Stimulated activated naive CD8-positive, alpha-beta T cell treated with anti-CD3 and anti-CD28 coated beads, Interleukin-15, Interleukin-2, amounts not matched to agents 100 ng/mL and 50 ng/mL, for 24 hours (primary cell): ENCODE data around the gene ADGRV1.

Experiments
- H3K27ac Mint-ChIP-seq: one replicate; pipeline ENCODE4 v1.8.0; 2021; ENCODE audit warnings: mild to moderate bottlenecking, mixed read lengths
- H3K27me3 Mint-ChIP-seq: one replicate; pipeline ENCODE4 v1.8.0; 2021; ENCODE audit warnings: mixed read lengths
- H3K36me3 Mint-ChIP-seq: one replicate; pipeline ENCODE4 v1.8.0; 2021; ENCODE audit warnings: low read depth, mixed read lengths
- H3K4me1 Mint-ChIP-seq: one replicate; pipeline ENCODE4 v1.8.0; 2021; ENCODE audit warnings: low read depth, mixed read lengths
- H3K4me3 Mint-ChIP-seq: one replicate; pipeline ENCODE4 v1.8.0; 2021; ENCODE audit warnings: mild to moderate bottlenecking, mixed read lengths
- H3K9me3 Mint-ChIP-seq: one replicate; pipeline ENCODE4 v1.8.0; 2021; ENCODE audit warnings: mixed read lengths

Gene ADGRV1

DNA sequence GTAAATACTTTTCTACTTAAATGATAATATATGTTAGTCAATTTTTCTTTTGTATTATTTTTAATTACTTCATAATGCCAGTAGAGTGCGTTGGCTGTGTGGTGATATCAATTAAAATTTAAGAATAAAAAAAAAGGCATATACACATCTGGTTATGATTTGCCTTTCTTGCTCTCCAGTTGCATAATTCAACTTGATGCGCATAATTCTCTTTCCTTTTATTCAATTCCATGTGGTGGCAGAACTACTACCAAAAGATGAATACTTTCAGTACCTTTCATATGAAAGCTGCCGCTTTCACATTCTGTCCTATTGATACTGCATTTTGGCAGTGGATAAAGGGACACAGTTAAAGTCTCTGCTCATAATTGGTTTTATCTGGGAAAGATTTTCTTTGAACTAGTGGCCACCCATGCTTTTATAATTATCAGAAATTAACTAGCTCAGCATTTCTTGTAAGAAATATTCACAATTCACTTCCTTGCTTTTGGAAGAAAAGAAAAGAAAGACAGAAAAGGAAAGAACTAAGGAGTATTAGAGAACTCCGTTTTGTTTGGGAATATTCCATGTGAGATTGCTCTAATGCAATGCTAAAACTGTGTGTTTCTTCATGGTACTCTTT is 12.3 kb upstream of the ADGRV1 start:
- Mint-ChIP-seq H3K4me3 (no peak overlapping the region), H3K36me3 (no peaks in the 10 kb centered on the region), H3K9me3 (no peaks in the 10 kb centered on the region), H3K4me1 (no peaks in the 10 kb centered on the region), H3K27ac (no peak overlapping the region), H3K27me3 (peaks cover 34% of the 10 kb centered on the region)

DNA sequence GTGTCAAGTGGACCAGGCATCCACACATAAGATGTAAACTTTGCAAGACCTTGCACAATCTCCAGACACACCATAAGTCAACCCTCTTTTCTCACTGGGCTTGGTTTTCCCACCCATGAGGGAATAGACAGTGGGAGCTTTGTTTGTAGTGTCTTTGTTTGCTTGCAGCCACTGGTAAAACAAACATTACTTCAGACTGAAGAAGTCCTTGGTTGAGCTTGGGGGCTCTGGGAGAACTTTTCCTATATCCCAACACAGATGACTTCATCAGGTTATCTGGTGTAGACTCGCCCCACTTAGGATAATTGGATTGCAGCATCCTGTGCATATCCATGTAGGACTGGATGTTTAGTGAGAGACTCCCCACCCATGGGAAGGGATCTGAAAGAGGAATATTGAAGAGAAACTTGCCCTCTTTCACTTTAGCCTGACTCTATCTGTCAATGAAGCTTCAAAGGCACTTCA is 11.5 kb upstream of the ADGRV1 start:
- H3K9me3 Mint-ChIP-seq, result no peaks in the 10 kb centered on the region
- H3K27me3 Mint-ChIP-seq, result peaks cover 34% of the 10 kb centered on the region
- no peaks in the 10 kb centered on the region for H3K4me1 Mint-ChIP-seq
- no peak overlapping the region for H3K4me3 Mint-ChIP-seq
- H3K36me3 Mint-ChIP-seq, result no peaks in the 10 kb centered on the region
- no peak overlapping the region for H3K27ac Mint-ChIP-seq

DNA sequence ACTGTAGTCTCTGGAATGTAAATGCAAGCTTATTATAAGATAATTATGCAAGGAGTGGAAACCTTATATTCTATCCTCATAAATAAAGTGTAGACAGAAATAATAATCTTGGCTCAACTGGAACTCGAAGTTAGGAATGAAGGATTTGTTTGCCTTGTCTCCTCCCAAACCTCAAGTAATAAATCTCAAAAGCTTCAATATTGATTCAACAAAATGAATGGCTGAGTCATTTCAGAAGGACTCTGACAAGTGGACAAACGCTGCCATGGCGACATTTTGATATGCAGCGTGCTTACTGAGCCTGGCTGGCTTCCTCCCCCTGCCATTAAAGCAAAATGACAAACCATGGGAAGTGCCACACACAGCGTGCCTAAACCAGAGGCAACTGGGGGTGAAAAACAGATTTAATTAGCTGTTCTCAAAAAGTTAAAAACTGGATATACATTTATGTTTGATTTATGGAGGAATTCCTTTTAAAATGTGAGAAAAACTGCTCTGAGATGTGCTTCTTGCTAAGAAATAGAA is 10.5 kb upstream of the ADGRV1 start:
- Mint-ChIP-seq H3K9me3 (no peaks in the 10 kb centered on the region), H3K4me3 (no peak overlapping the region), H3K27ac (no peak overlapping the region), H3K36me3 (no peaks in the 10 kb centered on the region), H3K27me3 (peaks cover 38% of the 10 kb centered on the region), H3K4me1 (no peaks in the 10 kb centered on the region)

DNA sequence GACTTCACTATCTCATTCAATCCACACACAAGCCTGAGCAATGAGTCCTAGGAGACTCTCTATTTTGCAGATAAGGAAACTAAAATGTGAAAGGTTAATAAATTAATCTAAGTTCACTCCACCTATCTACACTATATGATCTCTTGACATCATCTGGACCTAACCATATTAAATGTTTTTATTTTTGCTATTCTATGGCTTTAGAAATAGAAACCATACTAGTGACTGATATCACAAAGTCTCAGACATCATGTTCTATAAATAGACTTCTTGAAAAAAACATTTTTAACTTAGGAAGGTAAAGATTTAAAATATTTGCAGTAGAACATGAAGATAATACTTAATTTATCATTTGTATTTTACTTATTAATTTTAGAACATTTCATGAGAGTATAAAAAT is 9.4 kb upstream of the ADGRV1 start:
- Mint-ChIP-seq H3K27me3 (peaks cover 44% of the 10 kb centered on the region), H3K4me1 (no peaks in the 10 kb centered on the region), H3K9me3 (no peaks in the 10 kb centered on the region), H3K4me3 (no peak overlapping the region), H3K27ac (no peak overlapping the region), H3K36me3 (no peaks in the 10 kb centered on the region)

DNA sequence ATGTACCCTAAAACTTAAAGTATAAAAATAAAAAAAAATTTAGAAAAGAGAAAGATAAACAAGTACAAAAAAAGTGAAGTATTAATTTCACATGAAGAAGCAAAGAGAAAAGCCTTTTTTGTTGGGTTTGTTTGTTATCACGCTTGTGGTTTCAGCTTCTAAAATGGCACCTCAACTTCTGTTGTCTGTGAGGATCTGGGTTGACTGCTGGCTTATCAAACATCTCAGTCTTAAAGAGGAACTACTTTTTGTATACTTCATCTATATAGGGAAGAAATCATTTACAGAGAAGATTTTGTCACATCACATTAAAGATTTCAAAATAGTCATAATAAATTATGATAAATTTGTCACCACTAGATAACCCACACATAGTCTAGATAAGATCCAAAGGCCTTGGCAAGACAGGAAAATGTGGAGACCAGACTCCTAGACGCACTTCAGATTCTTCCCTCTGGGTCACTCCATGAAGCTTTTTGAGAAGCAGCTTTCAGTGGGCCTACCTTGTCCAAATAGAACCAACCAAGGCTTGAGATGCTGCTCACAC is 8.8 kb upstream of the ADGRV1 start:
- H3K4me1 Mint-ChIP-seq, result no peaks in the 10 kb centered on the region
- H3K9me3 Mint-ChIP-seq, result no peaks in the 10 kb centered on the region
- H3K27me3 Mint-ChIP-seq, result peaks cover 44% of the 10 kb centered on the region
- H3K4me3 Mint-ChIP-seq, result no peak overlapping the region
- no peak overlapping the region for H3K27ac Mint-ChIP-seq
- H3K36me3 Mint-ChIP-seq, result no peaks in the 10 kb centered on the region

DNA sequence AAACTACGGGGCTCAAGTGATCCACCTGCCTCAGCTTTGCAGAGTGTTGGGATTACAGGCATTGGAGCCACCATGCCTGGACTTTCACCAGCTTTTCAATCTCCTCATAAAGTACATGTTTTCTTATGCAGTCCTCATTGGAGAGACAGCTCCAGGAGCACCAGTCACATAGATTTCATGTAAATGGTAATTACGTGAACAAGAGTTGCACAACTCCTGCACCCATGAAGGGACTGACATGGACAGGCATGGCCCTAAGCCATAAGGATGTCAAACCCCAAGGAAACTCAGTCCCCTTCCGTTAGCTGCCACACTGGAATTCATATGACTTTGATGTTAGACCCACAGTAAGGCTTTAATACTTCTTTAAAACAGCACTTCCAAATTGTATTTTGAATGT is 7.6 kb upstream of the ADGRV1 start:
- Mint-ChIP-seq H3K9me3 (no peaks in the 10 kb centered on the region), H3K36me3 (no peaks in the 10 kb centered on the region), H3K27ac (no peak overlapping the region), H3K27me3 (peaks cover 44% of the 10 kb centered on the region), H3K4me1 (no peaks in the 10 kb centered on the region), H3K4me3 (no peak overlapping the region)

DNA sequence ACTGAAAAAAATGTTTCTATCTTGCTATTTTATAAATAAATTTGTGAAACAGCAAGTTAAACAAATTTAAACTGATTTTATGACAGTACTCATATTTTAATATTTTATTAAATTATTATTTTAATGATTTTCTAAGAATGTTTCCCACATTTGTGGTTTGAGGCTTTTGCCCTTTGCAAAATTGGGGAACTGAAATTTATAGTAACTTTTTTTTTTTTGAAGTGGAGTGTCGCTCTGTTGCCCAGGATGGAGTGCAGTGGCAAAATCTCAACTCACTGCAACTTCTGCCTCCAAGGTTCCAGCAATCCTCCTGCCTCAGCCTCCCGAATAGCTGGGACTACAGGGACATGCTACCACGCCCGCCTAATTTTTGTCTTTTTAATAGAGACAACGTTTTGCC is 7.2 kb upstream of the ADGRV1 start:
- Mint-ChIP-seq H3K4me3 (no peak overlapping the region), H3K27me3 (peaks cover 46% of the 10 kb centered on the region), H3K27ac (no peak overlapping the region), H3K4me1 (no peaks in the 10 kb centered on the region), H3K36me3 (no peaks in the 10 kb centered on the region), H3K9me3 (no peaks in the 10 kb centered on the region)

DNA sequence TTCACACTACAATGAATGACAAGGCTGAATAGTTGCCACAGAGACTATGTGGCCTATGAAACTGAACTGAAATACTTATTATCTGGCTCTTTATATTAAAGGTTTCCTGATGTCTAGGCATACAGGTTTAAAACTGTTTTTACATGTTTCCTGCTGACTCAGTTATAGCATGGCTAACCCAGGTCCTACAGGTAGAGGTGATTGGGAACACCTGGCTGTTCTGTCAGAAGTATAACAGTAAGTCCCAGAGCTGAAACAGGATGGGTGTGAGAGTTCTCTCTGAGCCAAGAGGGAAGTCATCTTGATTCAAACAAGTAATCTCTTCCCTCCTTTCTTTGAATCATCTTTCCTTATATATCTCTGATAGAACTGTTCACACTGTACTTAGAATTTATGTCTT is 4.9 kb upstream of the ADGRV1 start:
- no peaks in the 10 kb centered on the region for H3K9me3 Mint-ChIP-seq
- peaks cover 56% of the 10 kb centered on the region for H3K27me3 Mint-ChIP-seq
- H3K27ac Mint-ChIP-seq, result no peak overlapping the region
- no peak overlapping the region for H3K4me3 Mint-ChIP-seq
- no peaks in the 10 kb centered on the region for H3K36me3 Mint-ChIP-seq
- peaks cover 8% of the 10 kb centered on the region for H3K4me1 Mint-ChIP-seq

DNA sequence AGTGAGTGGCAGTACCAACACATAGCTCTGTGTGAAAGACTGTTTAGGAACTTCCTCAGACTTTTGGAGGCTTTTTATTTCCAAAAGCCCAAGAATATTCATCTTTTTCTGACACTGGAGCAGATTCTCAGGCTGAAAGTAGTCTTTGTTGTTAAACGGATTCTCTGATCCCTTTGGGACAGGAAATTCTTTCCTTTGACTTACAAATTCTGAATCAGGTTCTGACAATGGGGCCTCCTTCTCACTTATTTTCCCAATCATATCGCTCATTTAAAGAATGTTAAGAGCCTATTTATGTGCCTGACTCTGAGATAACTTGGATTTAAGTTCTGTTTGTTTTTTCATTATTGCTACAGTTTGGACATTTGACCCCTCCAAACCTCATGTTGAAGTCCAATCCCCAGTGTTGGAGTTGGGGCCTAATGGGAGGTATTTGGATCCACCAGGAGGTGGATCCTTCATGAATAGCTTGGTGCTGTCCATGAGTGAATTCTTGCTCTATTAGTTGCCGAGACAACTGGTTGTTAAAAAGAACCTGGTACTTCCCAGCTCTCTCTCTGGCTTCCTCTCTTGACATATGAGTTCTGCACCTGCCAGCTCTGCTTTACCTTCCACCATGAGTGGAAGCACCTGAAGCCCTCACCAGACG is 4.1 kb upstream of the ADGRV1 start:
- no peaks in the 10 kb centered on the region for H3K9me3 Mint-ChIP-seq
- H3K4me3 Mint-ChIP-seq, result no peak overlapping the region
- no peaks in the 10 kb centered on the region for H3K36me3 Mint-ChIP-seq
- H3K4me1 Mint-ChIP-seq, result peaks cover 8% of the 10 kb centered on the region
- peaks cover 61% of the 10 kb centered on the region for H3K27me3 Mint-ChIP-seq
- H3K27ac Mint-ChIP-seq, result no peak overlapping the region

DNA sequence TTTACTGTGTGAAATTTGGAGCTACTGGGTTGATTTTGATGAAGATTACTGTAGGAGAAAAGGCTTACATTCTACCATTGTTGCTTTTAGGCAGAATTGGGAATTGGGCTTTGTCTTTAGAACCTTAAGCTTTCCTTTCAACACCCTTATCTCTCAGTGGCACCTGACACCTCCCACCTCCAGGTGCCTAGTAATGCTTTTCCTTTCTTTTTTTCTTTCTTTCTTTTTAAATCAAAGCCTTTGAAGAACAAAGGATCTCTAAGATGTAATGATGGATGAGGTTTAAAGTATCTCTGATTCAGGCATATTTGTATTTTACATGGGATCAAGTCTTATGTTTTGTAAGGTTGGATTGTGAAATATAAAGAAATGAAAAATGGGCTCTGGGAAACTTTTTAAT is 2.9 kb upstream of the ADGRV1 start:
- no peak overlapping the region for H3K4me3 Mint-ChIP-seq
- no peak overlapping the region for H3K27ac Mint-ChIP-seq
- no peaks in the 10 kb centered on the region for H3K9me3 Mint-ChIP-seq
- no peaks in the 10 kb centered on the region for H3K36me3 Mint-ChIP-seq
- peaks cover 70% of the 10 kb centered on the region for H3K27me3 Mint-ChIP-seq
- H3K4me1 Mint-ChIP-seq, result peaks cover 8% of the 10 kb centered on the region

DNA sequence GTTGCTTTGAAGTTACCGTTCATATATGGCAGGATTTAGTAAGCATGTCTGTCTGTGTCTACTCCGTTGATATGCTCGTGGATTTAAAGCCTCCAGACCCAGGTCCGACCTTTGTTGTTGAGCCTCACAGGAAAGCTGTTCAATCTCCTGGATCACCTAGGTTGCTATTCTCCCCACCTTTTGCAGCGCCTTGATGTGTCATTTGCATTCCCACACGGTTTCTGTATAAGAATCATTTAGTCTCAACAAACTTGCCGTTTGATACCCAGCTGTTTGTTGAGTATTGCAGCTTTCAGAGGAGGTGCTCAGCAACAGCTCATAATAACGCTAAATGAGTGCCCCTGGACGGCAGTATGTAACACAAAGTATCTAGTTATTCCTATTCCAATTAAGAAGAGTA is 1.2 kb upstream of the ADGRV1 start:
- Mint-ChIP-seq H3K9me3 (no peaks in the 10 kb centered on the region), H3K4me3 (no peak overlapping the region), H3K36me3 (no peaks in the 10 kb centered on the region), H3K4me1 (peaks cover 8% of the 10 kb centered on the region), H3K27ac (no peak overlapping the region), H3K27me3 (peaks cover 74% of the 10 kb centered on the region)

DNA sequence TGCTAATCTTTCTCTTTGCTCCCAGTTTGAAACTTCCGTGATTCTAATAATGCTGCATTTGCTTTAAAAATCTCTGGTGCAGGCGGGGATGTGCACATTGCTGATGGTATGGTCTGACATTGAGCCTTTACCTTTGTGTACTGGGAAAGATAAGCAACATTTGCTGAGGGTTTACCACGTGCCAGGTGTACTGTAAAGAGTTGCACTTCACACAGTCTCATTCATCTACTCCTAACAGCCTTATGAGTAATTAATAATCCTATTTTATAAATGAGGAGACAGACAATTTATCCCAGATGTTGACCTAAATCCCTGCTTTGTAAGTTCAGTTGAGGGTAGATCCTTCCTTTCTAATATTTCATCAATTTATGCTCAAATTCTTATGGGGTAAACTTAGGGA is 726 bp upstream of the ADGRV1 start:
- peaks cover 8% of the 10 kb centered on the region for H3K4me1 Mint-ChIP-seq
- H3K27me3 Mint-ChIP-seq, result peaks cover 73% of the 10 kb centered on the region
- no peaks in the 10 kb centered on the region for H3K36me3 Mint-ChIP-seq
- H3K4me3 Mint-ChIP-seq, result peak overlapping the region; percentile 53
- no peaks in the 10 kb centered on the region for H3K9me3 Mint-ChIP-seq
- no peak overlapping the region for H3K27ac Mint-ChIP-seq

DNA sequence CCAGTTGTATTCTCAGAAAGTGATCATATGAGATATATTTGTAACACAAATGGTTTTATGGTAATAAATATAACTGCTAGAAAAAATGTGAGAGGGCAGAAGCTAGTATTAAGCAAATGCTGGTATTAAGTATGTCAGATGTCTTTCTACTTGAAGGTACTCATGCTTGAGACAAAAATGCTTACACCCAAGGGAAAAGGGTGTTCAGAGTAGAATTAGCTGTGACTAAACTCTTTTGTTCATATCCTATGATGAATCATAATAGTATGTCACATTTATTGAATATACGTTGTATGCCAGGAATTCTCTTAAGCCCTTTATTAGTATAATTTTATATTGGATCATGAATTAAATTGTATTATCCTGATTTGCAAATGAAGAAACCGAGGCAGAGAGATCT is 2.2 kb downstream of the ADGRV1 start:
- Mint-ChIP-seq H3K36me3 (no peaks in the 10 kb centered on the region), H3K4me3 (no peak overlapping the region), H3K27ac (no peak overlapping the region), H3K4me1 (peaks cover 8% of the 10 kb centered on the region), H3K9me3 (no peaks in the 10 kb centered on the region), H3K27me3 (peaks cover 70% of the 10 kb centered on the region)

DNA sequence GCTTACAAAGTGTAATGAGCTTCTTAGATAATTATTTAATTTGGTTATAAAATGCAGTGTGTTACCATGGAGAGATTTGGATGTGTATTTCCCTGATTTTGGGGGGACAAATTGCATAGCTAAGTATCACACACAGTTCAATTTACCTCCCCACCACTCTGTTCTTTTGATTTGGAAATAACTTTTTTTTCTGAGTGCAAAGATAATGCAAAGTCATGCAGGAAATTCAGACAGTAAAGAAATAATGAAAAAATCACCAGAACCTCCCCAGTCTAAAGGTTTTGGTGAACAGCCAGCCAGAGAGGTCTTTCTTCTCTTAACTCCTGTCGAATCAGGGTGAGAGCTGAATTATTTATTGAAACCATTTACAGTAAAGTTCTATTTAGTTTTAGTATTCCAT is 3.2 kb downstream of the ADGRV1 start:
- no peak overlapping the region for H3K4me3 Mint-ChIP-seq
- H3K4me1 Mint-ChIP-seq, result peaks cover 8% of the 10 kb centered on the region
- no peaks in the 10 kb centered on the region for H3K36me3 Mint-ChIP-seq
- no peaks in the 10 kb centered on the region for H3K9me3 Mint-ChIP-seq
- H3K27me3 Mint-ChIP-seq, result peaks cover 60% of the 10 kb centered on the region
- H3K27ac Mint-ChIP-seq, result no peak overlapping the region

DNA sequence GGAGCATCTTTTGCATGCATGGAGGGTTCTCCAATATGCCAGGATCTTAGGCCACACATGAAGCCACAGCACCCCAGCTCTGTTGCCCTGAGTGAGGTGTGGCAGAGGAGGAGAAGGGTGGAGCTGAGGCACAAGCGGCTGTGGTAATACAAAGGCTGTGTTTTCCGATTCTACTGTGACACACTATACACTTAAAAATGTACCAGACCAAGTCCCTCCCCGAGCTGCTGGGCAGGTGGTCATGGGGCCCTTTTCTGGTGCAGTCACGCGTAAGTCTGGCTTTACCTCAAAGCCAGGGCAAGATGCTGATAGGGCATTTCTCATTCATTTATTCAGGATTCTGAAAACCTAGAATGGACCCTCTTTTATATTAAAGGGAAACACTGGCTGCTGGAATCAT is 3.7 kb downstream of the ADGRV1 start:
- Mint-ChIP-seq H3K27me3 (peaks cover 58% of the 10 kb centered on the region), H3K4me3 (no peak overlapping the region), H3K36me3 (no peaks in the 10 kb centered on the region), H3K9me3 (no peaks in the 10 kb centered on the region), H3K27ac (no peak overlapping the region), H3K4me1 (peaks cover 8% of the 10 kb centered on the region)
